ENCODE measurements around the gene STAC3.

The STAC3 gene

GRCh38 chr12:57270966-57271470 is 20.0 kb upstream of the STAC3 start:
- Histone ChIP-seq H3K9ac (ENCODE audit: low read length) (no peak overlapping the region), H3K36me3 (ENCODE audit: control insufficient read depth, low read depth, low read length) (peaks cover 15% of the 10 kb centered on the region), H3K27me3 (ENCODE audit: control insufficient read depth, insufficient read depth, low read length) (no peaks in the 10 kb centered on the region), H3K27ac (ENCODE audit: low read length) (no peak overlapping the region), H3K4me1 (ENCODE audit: control insufficient read depth, low read depth, low read length) (no peaks in the 10 kb centered on the region), H3K9me3 (ENCODE audit: control insufficient read depth, low read depth, low read length) (no peaks in the 10 kb centered on the region), H3K4me3 (ENCODE audit: low read length) (no peak overlapping the region)

GRCh38 chr12:57268264-57268663 is 17.3 kb upstream of the STAC3 start:
- no peaks in the 10 kb centered on the region for H3K27me3 ChIP-seq (ENCODE audit: control insufficient read depth, insufficient read depth, low read length)
- no peaks in the 10 kb centered on the region for H3K4me1 ChIP-seq (ENCODE audit: control insufficient read depth, low read depth, low read length)
- no peak overlapping the region for H3K4me3 ChIP-seq (ENCODE audit: low read length)
- no peaks in the 10 kb centered on the region for H3K9me3 ChIP-seq (ENCODE audit: control insufficient read depth, low read depth, low read length)
- H3K36me3 ChIP-seq (ENCODE audit: control insufficient read depth, low read depth, low read length), result peaks cover 15% of the 10 kb centered on the region
- H3K9ac ChIP-seq (ENCODE audit: low read length), result no peak overlapping the region
- no peak overlapping the region for H3K27ac ChIP-seq (ENCODE audit: low read length)

- no peak overlapping the region for H3K27ac ChIP-seq (ENCODE audit: low read length)
- no peaks in the 10 kb centered on the region for H3K9me3 ChIP-seq (ENCODE audit: control insufficient read depth, low read depth, low read length)
- H3K4me1 ChIP-seq (ENCODE audit: control insufficient read depth, low read depth, low read length), result peaks cover 6% of the 10 kb centered on the region
- no peak overlapping the region for H3K4me3 ChIP-seq (ENCODE audit: low read length)
- no peaks in the 10 kb centered on the region for H3K27me3 ChIP-seq (ENCODE audit: control insufficient read depth, insufficient read depth, low read length)
- peaks cover 18% of the 10 kb centered on the region for H3K36me3 ChIP-seq (ENCODE audit: control insufficient read depth, low read depth, low read length)
- H3K9ac ChIP-seq (ENCODE audit: low read length), result no peak overlapping the region
Measured at GRCh38 chr12:57266681-57267080, 15.7 kb upstream of the STAC3 start.

GRCh38 chr12:57263096-57263495 is 12.1 kb upstream of the STAC3 start:
- Histone ChIP-seq H3K27ac (ENCODE audit: low read length) (no peak overlapping the region), H3K36me3 (ENCODE audit: control insufficient read depth, low read depth, low read length) (peaks cover 13% of the 10 kb centered on the region)

GRCh38 chr12:57262126-57262822 is 11.3 kb upstream of the STAC3 start:
- Histone ChIP-seq H3K9me3 (ENCODE audit: control insufficient read depth, low read depth, low read length) (no peaks in the 10 kb centered on the region), H3K4me3 (ENCODE audit: low read length) (no peak overlapping the region), H3K9ac (ENCODE audit: low read length) (no peak overlapping the region), H3K36me3 (ENCODE audit: control insufficient read depth, low read depth, low read length) (peaks cover 17% of the 10 kb centered on the region), H3K27ac (ENCODE audit: low read length) (no peak overlapping the region), H3K4me1 (ENCODE audit: control insufficient read depth, low read depth, low read length) (peaks cover 10% of the 10 kb centered on the region), H3K27me3 (ENCODE audit: control insufficient read depth, insufficient read depth, low read length) (no peaks in the 10 kb centered on the region)

More at GRCh38 chr12:57263096-57263495, 12.1 kb upstream of the STAC3 start:
- no peak overlapping the region for H3K4me3 ChIP-seq (ENCODE audit: low read length)
- no peak overlapping the region for H3K9ac ChIP-seq (ENCODE audit: low read length)
- no peaks in the 10 kb centered on the region for H3K27me3 ChIP-seq (ENCODE audit: control insufficient read depth, insufficient read depth, low read length)
- H3K4me1 ChIP-seq (ENCODE audit: control insufficient read depth, low read depth, low read length), result peaks cover 10% of the 10 kb centered on the region
- H3K9me3 ChIP-seq (ENCODE audit: control insufficient read depth, low read depth, low read length), result no peaks in the 10 kb centered on the region

- no peaks in the 10 kb centered on the region for H3K27me3 ChIP-seq (ENCODE audit: control insufficient read depth, insufficient read depth, low read length)
- peaks cover 10% of the 10 kb centered on the region for H3K4me1 ChIP-seq (ENCODE audit: control insufficient read depth, low read depth, low read length)
- no peak overlapping the region for H3K4me3 ChIP-seq (ENCODE audit: low read length)
- H3K27ac ChIP-seq (ENCODE audit: low read length), result no peak overlapping the region
- H3K9ac ChIP-seq (ENCODE audit: low read length), result no peak overlapping the region
- peaks cover 20% of the 10 kb centered on the region for H3K36me3 ChIP-seq (ENCODE audit: control insufficient read depth, low read depth, low read length)
- no peaks in the 10 kb centered on the region for H3K9me3 ChIP-seq (ENCODE audit: control insufficient read depth, low read depth, low read length)
Measured at GRCh38 chr12:57261428-57261865, 10.5 kb upstream of the STAC3 start.

GRCh38 chr12:57260366-57260765 is 9.4 kb upstream of the STAC3 start:
- peaks cover 30% of the 10 kb centered on the region for H3K36me3 ChIP-seq (ENCODE audit: control insufficient read depth, low read depth, low read length)
- H3K27me3 ChIP-seq (ENCODE audit: control insufficient read depth, insufficient read depth, low read length), result no peaks in the 10 kb centered on the region
- no peaks in the 10 kb centered on the region for H3K9me3 ChIP-seq (ENCODE audit: control insufficient read depth, low read depth, low read length)
- H3K4me3 ChIP-seq (ENCODE audit: low read length), result no peak overlapping the region
- H3K4me1 ChIP-seq (ENCODE audit: control insufficient read depth, low read depth, low read length), result peaks cover 10% of the 10 kb centered on the region
- no peak overlapping the region for H3K27ac ChIP-seq (ENCODE audit: low read length)
- H3K9ac ChIP-seq (ENCODE audit: low read length), result no peak overlapping the region

GRCh38 chr12:57258977-57259970 is 8.3 kb upstream of the STAC3 start:
- Histone ChIP-seq H3K27me3 (ENCODE audit: control insufficient read depth, insufficient read depth, low read length) (no peaks in the 10 kb centered on the region), H3K36me3 (ENCODE audit: control insufficient read depth, low read depth, low read length) (peaks cover 30% of the 10 kb centered on the region), H3K4me1 (ENCODE audit: control insufficient read depth, low read depth, low read length) (peaks cover 10% of the 10 kb centered on the region), H3K4me3 (ENCODE audit: low read length) (no peak overlapping the region), H3K9ac (ENCODE audit: low read length) (no peak overlapping the region), H3K27ac (ENCODE audit: low read length) (no peak overlapping the region), H3K9me3 (ENCODE audit: control insufficient read depth, low read depth, low read length) (no peaks in the 10 kb centered on the region)

GRCh38 chr12:57255916-57256315 is 4.9 kb upstream of the STAC3 start:
- Histone ChIP-seq H3K4me3 (ENCODE audit: low read length) (no peak overlapping the region), H3K9ac (ENCODE audit: low read length) (no peak overlapping the region), H3K4me1 (ENCODE audit: control insufficient read depth, low read depth, low read length) (peaks cover 2% of the 10 kb centered on the region), H3K9me3 (ENCODE audit: control insufficient read depth, low read depth, low read length) (no peaks in the 10 kb centered on the region), H3K27ac (ENCODE audit: low read length) (no peak overlapping the region), H3K36me3 (ENCODE audit: control insufficient read depth, low read depth, low read length) (peaks cover 28% of the 10 kb centered on the region), H3K27me3 (ENCODE audit: control insufficient read depth, insufficient read depth, low read length) (no peaks in the 10 kb centered on the region)

GRCh38 chr12:57254506-57255280 is 3.7 kb upstream of the STAC3 start:
- H3K9me3 ChIP-seq (ENCODE audit: control insufficient read depth, low read depth, low read length), result no peaks in the 10 kb centered on the region
- H3K4me3 ChIP-seq (ENCODE audit: low read length), result no peak overlapping the region
- H3K4me1 ChIP-seq (ENCODE audit: control insufficient read depth, low read depth, low read length), result peaks cover 5% of the 10 kb centered on the region
- H3K9ac ChIP-seq (ENCODE audit: low read length), result no peak overlapping the region
- no peak overlapping the region for H3K27ac ChIP-seq (ENCODE audit: low read length)
- peaks cover 28% of the 10 kb centered on the region for H3K36me3 ChIP-seq (ENCODE audit: control insufficient read depth, low read depth, low read length)
- H3K27me3 ChIP-seq (ENCODE audit: control insufficient read depth, insufficient read depth, low read length), result no peaks in the 10 kb centered on the region

- Histone ChIP-seq H3K9me3 (ENCODE audit: control insufficient read depth, low read depth, low read length) (no peaks in the 10 kb centered on the region), H3K4me3 (ENCODE audit: low read length) (no peak overlapping the region), H3K27me3 (ENCODE audit: control insufficient read depth, insufficient read depth, low read length) (no peaks in the 10 kb centered on the region), H3K9ac (ENCODE audit: low read length) (no peak overlapping the region), H3K36me3 (ENCODE audit: control insufficient read depth, low read depth, low read length) (peaks cover under 1% of the 10 kb centered on the region), H3K4me1 (ENCODE audit: control insufficient read depth, low read depth, low read length) (peaks cover 11% of the 10 kb centered on the region), H3K27ac (ENCODE audit: low read length) (no peak overlapping the region)
Measured at GRCh38 chr12:57250541-57250940, 446 bp downstream of the STAC3 start.

Data from iPS-18a (cell line).